Measurements from ENCODE around the gene THBS4.

GRCh38 chr5:80052464-80052863 lies 17.3 kb downstream of the THBS4 start:
- no peak for TF ChIP-seq CTCF (conservative IDR thresholded peaks at IDR 0.05)
- no peak for TF ChIP-seq EZH2 (IDR thresholded peaks at IDR 0.05; ENCODE audit: low read depth)
